Parathyroid adenoma (tissue), 2 donors: ENCODE data around the gene IFITM10.

Experiments
- H2AFZ ChIP-seq: fragments of 300-600 bp; sonication (generic); one replicate; pipeline ENCODE4 v1.7.0; 2017; ENCODE audit warnings: antibody characterized with exemption, mild to moderate bottlenecking
- H3K27ac ChIP-seq: fragments of 300-600 bp; sonication (generic); one replicate; pipeline ENCODE4 v1.7.0; 2017
- H3K27me3 ChIP-seq: fragments of 300-600 bp; sonication (generic); one replicate; pipeline ENCODE4 v1.7.0; 2017; ENCODE audit warnings: low read length; ENCODE audit not compliant: control insufficient read depth, insufficient read depth
- H3K36me3 ChIP-seq: fragments of 300-600 bp; sonication (generic); one replicate; pipeline ENCODE4 v1.7.0; 2017; ENCODE audit warnings: low read length; ENCODE audit not compliant: control insufficient read depth, insufficient read depth
- H3K4me1 ChIP-seq: fragments of 300-600 bp; sonication (generic); one replicate; pipeline ENCODE4 v1.7.0; 2017; ENCODE audit warnings: control low read depth
- H3K4me2 ChIP-seq: fragments of 300-600 bp; sonication (generic); one replicate; pipeline ENCODE4 v1.7.0; 2017; ENCODE audit warnings: low read length
- H3K4me3 ChIP-seq: fragments of 300-600 bp; sonication (generic); one replicate; pipeline ENCODE4 v1.7.0; 2017; ENCODE audit warnings: low read depth, low read length
- H3K79me2 ChIP-seq: fragments of 300-600 bp; sonication (generic); one replicate; pipeline ENCODE4 v1.7.0; 2017; ENCODE audit warnings: control low read depth
- H3K9ac ChIP-seq: fragments of 300-600 bp; sonication (generic); one replicate; pipeline ENCODE4 v1.7.0; 2017; ENCODE audit warnings: mild to moderate bottlenecking
- H3K9me3 ChIP-seq: fragments of 300-600 bp; sonication (generic); one replicate; pipeline ENCODE4 v1.7.0; 2017; ENCODE audit warnings: low read length; ENCODE audit not compliant: control insufficient read depth
- TF ChIP-seq, protein P1 (sequence below): fragments of 300-600 bp; sonication (generic); IDR thresholded peaks from one replicate; pipeline ENCODE4 v1.7.0; 2017; ENCODE audit warnings: antibody characterized with exemption, mild to moderate bottlenecking
- donor health status: primary hyperparathyroidism.

Gene IFITM10

GRCh38 chr11:1701091-1701807 lies 49.1 kb downstream of the IFITM10 start:
- Histone ChIP-seq H3K4me1 (no peaks in the 10 kb centered on the region), H3K36me3 (no peaks in the 10 kb centered on the region), H3K4me3 (no peak overlapping the region), H3K27me3 (no peaks in the 10 kb centered on the region), H3K9me3 (no peaks in the 10 kb centered on the region), H2AFZ (no peak overlapping the region), H3K9ac (no peak overlapping the region), H3K79me2 (no peaks in the 10 kb centered on the region), H3K27ac (no peak overlapping the region), H3K4me2 (no peak overlapping the region)
- TF ChIP-seq, protein P1, sequence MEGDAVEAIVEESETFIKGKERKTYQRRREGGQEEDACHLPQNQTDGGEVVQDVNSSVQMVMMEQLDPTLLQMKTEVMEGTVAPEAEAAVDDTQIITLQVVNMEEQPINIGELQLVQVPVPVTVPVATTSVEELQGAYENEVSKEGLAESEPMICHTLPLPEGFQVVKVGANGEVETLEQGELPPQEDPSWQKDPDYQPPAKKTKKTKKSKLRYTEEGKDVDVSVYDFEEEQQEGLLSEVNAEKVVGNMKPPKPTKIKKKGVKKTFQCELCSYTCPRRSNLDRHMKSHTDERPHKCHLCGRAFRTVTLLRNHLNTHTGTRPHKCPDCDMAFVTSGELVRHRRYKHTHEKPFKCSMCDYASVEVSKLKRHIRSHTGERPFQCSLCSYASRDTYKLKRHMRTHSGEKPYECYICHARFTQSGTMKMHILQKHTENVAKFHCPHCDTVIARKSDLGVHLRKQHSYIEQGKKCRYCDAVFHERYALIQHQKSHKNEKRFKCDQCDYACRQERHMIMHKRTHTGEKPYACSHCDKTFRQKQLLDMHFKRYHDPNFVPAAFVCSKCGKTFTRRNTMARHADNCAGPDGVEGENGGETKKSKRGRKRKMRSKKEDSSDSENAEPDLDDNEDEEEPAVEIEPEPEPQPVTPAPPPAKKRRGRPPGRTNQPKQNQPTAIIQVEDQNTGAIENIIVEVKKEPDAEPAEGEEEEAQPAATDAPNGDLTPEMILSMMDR: no peak

- H3K36me3 ChIP-seq: no peaks in the 10 kb centered on the region
- H3K4me3 ChIP-seq: no peak overlapping the region
- H3K9me3 ChIP-seq: no peaks in the 10 kb centered on the region
- TF ChIP-seq, protein P1: no peak
- H3K79me2 ChIP-seq: no peaks in the 10 kb centered on the region
- no peak overlapping the region for H3K4me2 ChIP-seq
- H2AFZ ChIP-seq: no peak overlapping the region
- H3K27ac ChIP-seq: no peak overlapping the region
- H3K4me1 ChIP-seq: no peaks in the 10 kb centered on the region
- no peak overlapping the region for H3K9ac ChIP-seq
- H3K27me3 ChIP-seq: no peaks in the 10 kb centered on the region
Observed at GRCh38 chr11:1699771-1700170, 50.6 kb downstream of the IFITM10 start.

DNA sequence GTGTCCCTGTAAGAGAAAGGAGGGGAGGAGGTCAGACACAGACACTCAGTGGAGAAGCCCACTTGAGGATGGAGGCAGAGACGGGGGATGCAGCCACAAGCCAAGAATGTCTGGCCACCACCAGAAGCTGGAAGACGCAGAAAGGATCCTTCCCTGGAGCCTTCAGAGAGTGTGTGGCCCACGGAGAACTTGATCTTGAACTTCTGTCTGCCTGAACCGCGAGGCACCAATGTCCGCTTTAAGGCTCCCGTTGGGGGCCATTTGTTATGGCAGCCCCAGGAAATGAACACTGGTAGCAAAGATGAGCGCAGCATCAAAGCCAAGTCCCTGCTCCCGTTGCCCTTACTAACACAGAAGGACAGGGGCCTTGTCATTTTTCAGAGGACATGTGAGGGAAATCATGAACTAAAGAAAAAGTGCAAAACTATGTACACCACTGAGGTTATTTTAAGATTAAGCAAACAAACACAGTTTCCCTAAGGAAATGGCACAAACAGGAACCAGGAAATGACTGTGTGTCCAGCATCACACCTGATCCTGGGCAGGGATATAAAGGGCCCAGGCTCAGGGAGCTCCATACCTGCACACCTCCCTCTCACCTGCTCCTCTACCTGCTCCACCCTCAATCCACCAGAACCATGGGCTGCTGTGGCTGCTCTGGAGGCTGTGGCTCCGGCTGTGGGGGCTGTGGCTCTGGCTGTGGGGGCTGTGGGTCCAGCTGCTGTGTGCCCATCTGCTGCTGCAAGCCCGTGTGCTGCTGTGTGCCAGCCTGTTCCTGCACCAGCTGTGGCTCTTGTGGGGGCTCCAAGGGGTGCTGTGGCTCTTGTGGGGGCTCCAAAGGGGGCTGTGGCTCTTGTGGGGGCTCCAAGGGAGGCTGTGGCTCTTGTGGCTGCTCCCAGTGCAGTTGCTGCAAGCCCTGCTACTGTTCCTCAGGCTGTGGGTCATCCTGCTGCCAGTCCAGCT lies 53.5 kb downstream of the IFITM10 start, which contains the start of gene KRTAP5-6:
Gene KRTAP5-6, plus strand, starts transcription at position 588 of the 963 bp plus-strand sequence. Its CDS starts 51 bp downstream, at position 639.
- Histone ChIP-seq H3K9me3 (no peaks in the 10 kb centered on the region), H3K27ac (no peak within 1 kb of the TSS), H2AFZ (no peak within 1 kb of the TSS), H3K4me3 (no peak within 1 kb of the TSS), H3K4me1 (no peaks in the 10 kb centered on the region), H3K27me3 (no peaks in the 10 kb centered on the region), H3K4me2 (no peak within 1 kb of the TSS), H3K9ac (no peak within 1 kb of the TSS), H3K36me3 (no peaks in the 10 kb centered on the region), H3K79me2 (no peaks in the 10 kb centered on the region)
- TF ChIP-seq, protein P1: no peak

- H3K9me3 ChIP-seq: no peaks in the 10 kb centered on the region
- TF ChIP-seq, protein P1: no peak
- H3K4me2 ChIP-seq: no peak overlapping the region
- H3K27me3 ChIP-seq: no peaks in the 10 kb centered on the region
- no peaks in the 10 kb centered on the region for H3K4me1 ChIP-seq
- H3K79me2 ChIP-seq: no peaks in the 10 kb centered on the region
- no peak overlapping the region for H2AFZ ChIP-seq
- H3K36me3 ChIP-seq: no peaks in the 10 kb centered on the region
- H3K4me3 ChIP-seq: no peak overlapping the region
- no peak overlapping the region for H3K9ac ChIP-seq
- no peak overlapping the region for H3K27ac ChIP-seq
Observed at GRCh38 chr11:1695548-1696108, 54.8 kb downstream of the IFITM10 start.
